ENCODE measurements around the gene CDH8. TPM values are rescaled to one million over a fixed set of nuclear protein-coding genes. Genes with fewer than 3 reads are reported as not detected.

Gene CDH8
- total RNA-seq, 1 donor from 2014 or later = 23.7 TPM

DNA sequence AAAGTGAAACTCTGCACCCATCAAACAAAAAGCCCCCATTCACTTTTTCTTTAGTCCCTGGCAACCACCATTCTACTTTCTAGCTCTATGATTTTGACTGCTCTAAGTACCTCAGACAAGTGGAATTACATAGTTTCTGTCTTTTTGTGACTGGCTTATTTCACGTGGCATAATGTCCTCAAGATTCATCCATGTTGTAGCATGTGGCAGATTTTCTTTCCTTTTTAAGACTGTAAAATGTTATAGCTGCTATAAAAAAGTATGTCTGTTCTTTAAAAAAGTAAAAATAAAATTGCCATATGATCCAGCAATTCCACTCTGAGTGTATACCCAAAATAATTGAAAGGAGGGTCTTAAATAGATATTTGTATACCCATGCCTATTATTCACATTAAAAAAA lies 429.7 kb downstream of the CDH8 start:
- peaks cover 6% of the 10 kb centered on the region for H3K27me3 Mint-ChIP-seq (ENCODE audit: insufficient read depth, low read depth)
- H3K4me3 ChIP-seq = no peak overlapping the region
- peaks cover 4% of the 10 kb centered on the region for H3K9me3 ChIP-seq (ENCODE audit: low read depth)
- no peak overlapping the region for H3K4me3 Mint-ChIP-seq
- no peaks in the 10 kb centered on the region for H3K27me3 ChIP-seq
- peak overlapping the region; percentile 62 for H3K4me2 ChIP-seq
- no peak overlapping the region for H3K9ac ChIP-seq
- H3K9me3 Mint-ChIP-seq = no peaks in the 10 kb centered on the region
- H3K79me2 ChIP-seq (ENCODE audit: low read depth) = no peaks in the 10 kb centered on the region
- no peaks in the 10 kb centered on the region for H3K36me3 Mint-ChIP-seq
- H3K27ac Mint-ChIP-seq = no peak overlapping the region
- H3F3A ChIP-seq (ENCODE audit: low read depth) = peaks cover 18% of the 10 kb centered on the region
- no peak for DNase-seq (ENCODE audit: low spot score)
- peaks cover 4% of the 10 kb centered on the region for H3K4me1 Mint-ChIP-seq
- peaks cover 21% of the 10 kb centered on the region for H3K4me1 ChIP-seq
- no peaks in the 10 kb centered on the region for H4K20me1 ChIP-seq (ENCODE audit: low read depth)
- no peaks in the 10 kb centered on the region for H3K36me3 ChIP-seq
- no peak for TF ChIP-seq CTCF (IDR thresholded peaks at IDR 0.05)
- no peak for TF ChIP-seq EZH2 (IDR thresholded peaks at IDR 0.05)
- TF ChIP-seq EZH2phosphoT487 (IDR thresholded peaks at IDR 0.05) = no peak
- H2AFZ ChIP-seq (replicated peaks) = peak overlapping the region; percentile 75
- H3K27ac ChIP-seq = peak overlapping the region; percentile 69

All from neural progenitor cell (in vitro differentiated cells).